GM12864 (cell line): ENCODE measurements around the gene FMOD.
A peak's percentile ranks its signal among the peaks of the same experiment; 100 is the strongest.

Source experiments
- DNase-seq: peaks from one replicate; pipeline ENCODE4 v3.0.0-alpha.2; 2011; ENCODE audit warnings: low read depth
- H3K4me3 ChIP-seq: 2 replicates; pipeline ENCODE4 v1.5.1; 2011; ENCODE audit warnings: mild to moderate bottlenecking, low read depth, low read length, control low read depth
- CTCF ChIP-seq: IDR thresholded peaks from 2 replicates; pipeline ENCODE4 v1.5.1; 2011; ENCODE audit warnings: low read depth, mild to moderate bottlenecking, moderate library complexity, low read length, control low read depth, inconsistent platforms; ENCODE audit errors: missing control alignments

The FMOD gene

GRCh38 chr1:203351037-203351625, at the start of gene FMOD:
Gene FMOD, minus strand, starts transcription at chr1:203351122. Its CDS starts 2,852 bp downstream, at chr1:203348270.
- peak; percentile 15 for TF ChIP-seq CTCF
- DNase-seq = no peak
- no peak within 1 kb of the TSS for H3K4me3 ChIP-seq

GRCh38 chr1:203396595-203397194, 45.8 kb upstream of the FMOD start:
- no peak for DNase-seq
- no peak overlapping the region for H3K4me3 ChIP-seq
- no peak for TF ChIP-seq CTCF

- no peak overlapping the region for H3K4me3 ChIP-seq
- no peak for DNase-seq
- TF ChIP-seq CTCF = no peak
These were observed 44.8 kb upstream of the FMOD start for GRCh38 chr1:203395751-203396150.

GRCh38 chr1:203390298-203390697, 39.4 kb upstream of the FMOD start:
- TF ChIP-seq CTCF = no peak
- no peak for DNase-seq
- H3K4me3 ChIP-seq = no peak overlapping the region

GRCh38 chr1:203388683-203389082, 37.8 kb upstream of the FMOD start:
- no peak overlapping the region for H3K4me3 ChIP-seq
- no peak for DNase-seq
- TF ChIP-seq CTCF = no peak

- H3K4me3 ChIP-seq = no peak overlapping the region
- no peak for DNase-seq
- no peak for TF ChIP-seq CTCF
These were observed 31.1 kb upstream of the FMOD start for GRCh38 chr1:203382026-203382425.
